Endothelial cell of umbilical vein (primary cell): Measurements from ENCODE around the gene MEF2C.

Experiments used
- EZH2 ChIP-seq: IDR thresholded peaks from 2 replicates; pipeline ENCODE4 v1.6.1; 2012; ENCODE audit warnings: borderline replicate concordance, low read depth, mild to moderate bottlenecking, moderate library complexity, low read length, inconsistent platforms; ENCODE audit not compliant: severe bottlenecking
- MYC ChIP-seq: IDR thresholded peaks from one replicate; pipeline ENCODE4 v1.6.1; 2011; ENCODE audit warnings: mild to moderate bottlenecking, low read depth, low read length
- POLR2A ChIP-seq: IDR thresholded peaks from 2 replicates; pipeline ENCODE4 v1.6.1; 2012; ENCODE audit warnings: low read depth, mild to moderate bottlenecking, control low read depth, low read length
- POLR2AphosphoS5 ChIP-seq: IDR thresholded peaks from 2 replicates; pipeline ENCODE4 v1.6.1; 2012; ENCODE audit warnings: low read depth, mild to moderate bottlenecking, control low read depth, low read length, moderate library complexity; ENCODE audit not compliant: insufficient read depth
- TF ChIP-seq, protein P1 (sequence below), 2 donors: IDR thresholded peaks; 1 replicate in 1 of 2; 2 replicates in 1 of 2; pipeline ENCODE4 v1.5.1; 2011; ENCODE audit warnings: low read length in 2 of 2, mild to moderate bottlenecking in 2 of 2, moderate library complexity in 2 of 2, control low read depth in 1 of 2, inconsistent platforms in 1 of 2, low read depth in 1 of 2; ENCODE audit not compliant: insufficient read depth in 1 of 2; ENCODE audit errors: extremely low read depth in 1 of 2

DNA sequence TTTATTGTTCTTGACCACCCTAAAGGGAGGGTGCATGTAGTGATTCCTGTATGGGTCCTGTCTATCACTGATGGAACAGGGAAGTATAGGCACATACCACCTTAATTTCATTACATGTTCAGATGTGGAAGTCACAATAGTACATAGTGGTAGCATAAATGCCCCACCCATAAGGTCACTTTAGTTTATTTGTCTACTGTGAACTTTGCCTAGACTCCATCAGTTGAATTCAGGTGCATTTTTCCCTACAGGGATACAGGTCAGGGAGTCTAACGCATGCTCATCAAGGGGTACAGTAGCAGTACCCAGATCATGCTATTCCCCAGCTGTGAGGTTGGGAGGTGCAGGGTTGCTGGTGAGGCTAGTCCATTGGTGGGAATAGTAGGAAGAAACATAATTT lies 175.0 kb downstream of the MEF2C start:
- no peak for TF ChIP-seq POLR2A
- TF ChIP-seq, protein P1, sequence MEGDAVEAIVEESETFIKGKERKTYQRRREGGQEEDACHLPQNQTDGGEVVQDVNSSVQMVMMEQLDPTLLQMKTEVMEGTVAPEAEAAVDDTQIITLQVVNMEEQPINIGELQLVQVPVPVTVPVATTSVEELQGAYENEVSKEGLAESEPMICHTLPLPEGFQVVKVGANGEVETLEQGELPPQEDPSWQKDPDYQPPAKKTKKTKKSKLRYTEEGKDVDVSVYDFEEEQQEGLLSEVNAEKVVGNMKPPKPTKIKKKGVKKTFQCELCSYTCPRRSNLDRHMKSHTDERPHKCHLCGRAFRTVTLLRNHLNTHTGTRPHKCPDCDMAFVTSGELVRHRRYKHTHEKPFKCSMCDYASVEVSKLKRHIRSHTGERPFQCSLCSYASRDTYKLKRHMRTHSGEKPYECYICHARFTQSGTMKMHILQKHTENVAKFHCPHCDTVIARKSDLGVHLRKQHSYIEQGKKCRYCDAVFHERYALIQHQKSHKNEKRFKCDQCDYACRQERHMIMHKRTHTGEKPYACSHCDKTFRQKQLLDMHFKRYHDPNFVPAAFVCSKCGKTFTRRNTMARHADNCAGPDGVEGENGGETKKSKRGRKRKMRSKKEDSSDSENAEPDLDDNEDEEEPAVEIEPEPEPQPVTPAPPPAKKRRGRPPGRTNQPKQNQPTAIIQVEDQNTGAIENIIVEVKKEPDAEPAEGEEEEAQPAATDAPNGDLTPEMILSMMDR (IDR thresholded peaks at IDR 0.05; ENCODE audit: extremely low read depth in 1 of 2, insufficient read depth in 1 of 2, low read depth in 1 of 2, low read length in 2 of 2), result no peak
- TF ChIP-seq EZH2, result no peak
- no peak for TF ChIP-seq MYC
- no peak for TF ChIP-seq POLR2AphosphoS5
